HG03103 (cell line): ENCODE data around the gene USP24.
"Not testable (repeated sequence)": the region's sequence is repeated elsewhere in the genome, so short reads cannot be mapped to it uniquely, and the experiment has no call there.

ENCODE experiments used
- ATAC-seq: cut with Tn5 transposase; IDR thresholded peaks from one replicate; pipeline ENCODE4 v1.9.1; 2021; ENCODE audit warnings: low read depth; ENCODE audit not compliant: unreplicated experiment

Gene USP24

DNA sequence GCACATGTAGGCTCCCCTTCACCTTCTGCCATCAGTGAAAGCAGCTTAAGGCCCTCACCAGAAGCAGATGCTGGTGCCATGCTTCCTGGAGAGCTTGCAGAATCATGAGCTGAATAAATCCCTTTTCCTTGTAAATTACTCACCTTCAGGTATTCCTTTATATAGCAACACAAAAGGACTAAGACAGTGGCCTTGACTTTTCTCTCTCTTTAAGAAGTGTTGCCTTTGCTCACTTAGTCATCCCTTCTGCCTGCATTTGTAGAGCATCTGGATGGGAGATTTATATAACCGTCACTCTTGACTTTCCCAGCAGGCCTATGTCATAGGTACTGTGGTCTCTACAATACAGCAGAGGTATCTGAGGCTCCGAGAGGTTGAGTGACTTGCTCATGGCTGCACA, 172.2 kb downstream of the USP24 start:
- ATAC-seq: no peak

DNA sequence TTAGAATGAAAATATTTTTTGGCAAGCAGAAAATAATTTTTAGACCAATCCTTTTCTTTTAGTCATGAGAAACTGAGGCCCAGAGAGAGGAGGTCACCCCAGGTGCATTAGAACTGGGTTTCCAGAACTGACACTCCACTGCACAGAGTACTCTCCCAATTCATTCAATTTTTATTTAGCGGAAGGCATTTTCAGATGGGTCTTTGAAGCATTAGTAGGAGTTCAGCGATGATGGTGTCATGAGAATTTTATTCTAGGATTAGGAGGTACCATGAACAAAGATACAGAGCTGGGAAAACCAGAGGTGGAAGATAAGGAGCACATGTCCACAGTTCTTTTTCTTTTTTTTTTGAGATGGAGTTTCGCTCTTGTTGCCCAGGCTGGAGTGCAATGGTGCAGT, 173.6 kb downstream of the USP24 start:
- no peak for ATAC-seq

DNA sequence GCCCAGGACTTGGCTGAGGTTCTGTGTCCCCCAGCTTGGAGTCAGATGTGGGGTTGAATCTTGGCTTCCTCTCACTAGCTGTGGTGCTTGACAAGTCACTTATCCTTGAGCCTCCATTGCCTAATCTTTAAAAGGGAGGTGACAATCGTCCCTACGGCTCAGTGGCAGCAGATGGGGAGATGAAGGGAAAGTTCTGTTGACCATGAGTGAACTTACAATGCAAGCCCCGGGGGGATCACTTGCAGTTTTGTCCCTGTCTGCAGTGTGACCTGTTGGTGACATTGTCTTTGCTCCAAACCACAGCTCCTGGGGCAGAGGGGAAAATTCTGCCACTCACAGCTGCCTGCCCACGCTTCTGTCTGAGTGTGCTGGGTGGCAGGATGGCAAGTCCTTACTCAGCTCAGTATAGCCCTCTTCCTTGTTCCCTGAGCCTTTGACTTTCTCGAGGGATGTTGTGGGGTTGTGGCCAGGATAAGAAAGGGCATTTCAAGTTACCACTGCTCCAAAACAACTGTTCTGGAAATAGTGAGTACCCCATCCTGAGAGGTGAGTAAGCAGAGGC, 174.2 kb downstream of the USP24 start:
- ATAC-seq: no peak

GRCh38 chr1:55040083-55040932, 174.9 kb downstream of the USP24 start:
- no peak for ATAC-seq

DNA sequence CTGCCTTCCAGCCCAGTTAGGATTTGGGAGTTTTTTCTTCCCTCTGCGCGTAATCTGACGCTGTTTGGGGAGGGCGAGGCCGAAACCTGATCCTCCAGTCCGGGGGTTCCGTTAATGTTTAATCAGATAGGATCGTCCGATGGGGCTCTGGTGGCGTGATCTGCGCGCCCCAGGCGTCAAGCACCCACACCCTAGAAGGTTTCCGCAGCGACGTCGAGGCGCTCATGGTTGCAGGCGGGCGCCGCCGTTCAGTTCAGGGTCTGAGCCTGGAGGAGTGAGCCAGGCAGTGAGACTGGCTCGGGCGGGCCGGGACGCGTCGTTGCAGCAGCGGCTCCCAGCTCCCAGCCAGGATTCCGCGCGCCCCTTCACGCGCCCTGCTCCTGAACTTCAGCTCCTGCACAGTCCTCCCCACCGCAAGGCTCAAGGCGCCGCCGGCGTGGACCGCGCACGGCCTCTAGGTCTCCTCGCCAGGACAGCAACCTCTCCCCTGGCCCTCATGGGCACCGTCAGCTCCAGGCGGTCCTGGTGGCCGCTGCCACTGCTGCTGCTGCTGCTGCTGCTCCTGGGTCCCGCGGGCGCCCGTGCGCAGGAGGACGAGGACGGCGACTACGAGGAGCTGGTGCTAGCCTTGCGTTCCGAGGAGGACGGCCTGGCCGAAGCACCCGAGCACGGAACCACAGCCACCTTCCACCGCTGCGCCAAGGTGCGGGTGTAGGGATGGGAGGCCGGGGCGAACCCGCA, 175.7 kb downstream of the USP24 start, which contains the start of gene PCSK9:
Gene PCSK9, plus strand, starts transcription at position 207 of the 741 bp plus-strand sequence. Its CDS starts 290 bp downstream, at position 497.
- no peak for ATAC-seq

GRCh38 chr1:55038974-55039341, 176.2 kb downstream of the USP24 start:
- ATAC-seq: no peak

DNA sequence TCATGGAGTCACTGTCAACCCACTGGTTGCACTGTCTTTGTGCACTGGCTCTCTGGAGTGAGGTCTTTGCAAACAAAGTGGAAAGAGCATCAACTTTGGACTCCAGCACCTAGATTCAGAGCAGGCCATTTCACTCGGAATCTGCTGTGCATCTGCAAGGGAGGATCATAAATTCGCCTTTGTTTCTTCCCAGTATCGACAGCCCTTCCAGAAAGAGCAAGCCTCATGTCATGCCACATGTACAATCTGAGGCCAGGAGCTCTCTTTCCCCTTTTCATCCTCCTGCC, 176.7 kb downstream of the USP24 start:
- ATAC-seq: no peak

- ATAC-seq: no peak
These were observed 177.2 kb downstream of the USP24 start for GRCh38 chr1:55037733-55038551.

GRCh38 chr1:55035904-55036303, 179.3 kb downstream of the USP24 start:
- no peak for ATAC-seq

GRCh38 chr1:55034476-55035133, 180.6 kb downstream of the USP24 start:
- no peak for ATAC-seq

- no peak for ATAC-seq
These were observed 181.9 kb downstream of the USP24 start for GRCh38 chr1:55033265-55033614.

- ATAC-seq: not testable (repeated sequence)
These were observed 184.1 kb downstream of the USP24 start for GRCh38 chr1:55031098-55031497.

- not testable (repeated sequence) for ATAC-seq
These were observed 188.5 kb downstream of the USP24 start for GRCh38 chr1:55026682-55027081.

- not testable (repeated sequence) for ATAC-seq
These were observed 191.0 kb downstream of the USP24 start for GRCh38 chr1:55024163-55024562.

DNA sequence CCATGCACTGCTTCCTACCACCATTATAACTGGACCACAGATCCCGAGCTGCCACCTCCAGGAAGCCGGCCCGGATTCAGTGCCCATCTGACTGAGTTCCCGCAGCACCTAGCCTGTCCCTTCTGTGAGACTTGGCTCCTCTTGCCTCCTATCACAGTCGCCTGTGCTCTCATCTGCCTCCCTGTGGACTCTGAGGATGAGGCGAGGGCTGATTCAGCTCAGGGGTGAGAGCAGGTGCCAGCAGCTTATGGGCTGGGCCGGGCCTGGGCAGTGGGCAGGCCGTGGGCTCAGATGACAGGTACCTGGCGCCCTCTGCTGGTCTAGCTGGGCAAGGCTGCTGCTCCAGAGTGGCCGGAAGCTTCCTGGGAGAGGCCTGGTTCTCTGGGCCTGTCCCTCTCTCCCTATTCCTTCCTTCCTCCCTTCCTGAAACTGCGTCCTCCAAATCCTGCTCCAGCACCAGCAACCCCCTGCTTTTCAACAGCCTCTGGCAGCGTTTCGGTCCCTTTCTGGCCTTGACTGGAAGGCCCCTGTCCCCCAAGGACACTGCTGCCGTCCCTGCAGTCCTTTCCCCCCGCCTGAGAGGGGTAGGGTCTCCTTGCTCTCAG, 193.1 kb downstream of the USP24 start:
- no peak for ATAC-seq

GRCh38 chr1:55018395-55018794, 196.8 kb downstream of the USP24 start:
- no peak for ATAC-seq
